IPS DF 6.9 (cell line): ENCODE data around the gene SPAG7.

Source experiments
- DNase-seq: peaks from one replicate; pipeline ENCODE4 v3.0.0-alpha.2; 2013; ENCODE audit warnings: low read depth, low spot score
- H3K27ac ChIP-seq: one replicate; pipeline ENCODE4 v1.5.1; 2013; ENCODE audit warnings: low read length, control low read depth
- H3K27me3 ChIP-seq: 2 replicates; pipeline ENCODE4 v1.6.1; 2013; ENCODE audit warnings: mild to moderate bottlenecking, low read length; ENCODE audit not compliant: control insufficient read depth, insufficient read depth
- H3K36me3 ChIP-seq: 2 replicates; pipeline ENCODE4 v1.6.1; 2013; ENCODE audit warnings: low read length; ENCODE audit not compliant: control insufficient read depth, insufficient read depth
- H3K4me1 ChIP-seq: 2 replicates; pipeline ENCODE4 v1.6.1; 2013; ENCODE audit warnings: low read length; ENCODE audit not compliant: control insufficient read depth, insufficient read depth
- H3K4me3 ChIP-seq: 2 replicates; pipeline ENCODE4 v1.5.1; 2013; ENCODE audit warnings: mild to moderate bottlenecking, low read length
- H3K9me3 ChIP-seq: 2 replicates; pipeline ENCODE4 v1.6.1; 2013; ENCODE audit warnings: low read length, inconsistent platforms; ENCODE audit not compliant: control insufficient read depth, insufficient read depth
- WGBS: extraction: QIAGEN DNeasy Blood & Tissue Kit; methylation state at CpG from one replicate; pipeline ENCODE4 v1.1.7; 2013; ENCODE audit warnings: mixed read lengths, missing lambda C conversion rate; ENCODE audit not compliant: insufficient read length, insufficient coverage; 5-methylcytosine and 5-hydroxymethylcytosine counted together

SPAG7 gene, protein sequence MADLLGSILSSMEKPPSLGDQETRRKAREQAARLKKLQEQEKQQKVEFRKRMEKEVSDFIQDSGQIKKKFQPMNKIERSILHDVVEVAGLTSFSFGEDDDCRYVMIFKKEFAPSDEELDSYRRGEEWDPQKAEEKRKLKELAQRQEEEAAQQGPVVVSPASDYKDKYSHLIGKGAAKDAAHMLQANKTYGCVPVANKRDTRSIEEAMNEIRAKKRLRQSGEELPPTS

DNA sequence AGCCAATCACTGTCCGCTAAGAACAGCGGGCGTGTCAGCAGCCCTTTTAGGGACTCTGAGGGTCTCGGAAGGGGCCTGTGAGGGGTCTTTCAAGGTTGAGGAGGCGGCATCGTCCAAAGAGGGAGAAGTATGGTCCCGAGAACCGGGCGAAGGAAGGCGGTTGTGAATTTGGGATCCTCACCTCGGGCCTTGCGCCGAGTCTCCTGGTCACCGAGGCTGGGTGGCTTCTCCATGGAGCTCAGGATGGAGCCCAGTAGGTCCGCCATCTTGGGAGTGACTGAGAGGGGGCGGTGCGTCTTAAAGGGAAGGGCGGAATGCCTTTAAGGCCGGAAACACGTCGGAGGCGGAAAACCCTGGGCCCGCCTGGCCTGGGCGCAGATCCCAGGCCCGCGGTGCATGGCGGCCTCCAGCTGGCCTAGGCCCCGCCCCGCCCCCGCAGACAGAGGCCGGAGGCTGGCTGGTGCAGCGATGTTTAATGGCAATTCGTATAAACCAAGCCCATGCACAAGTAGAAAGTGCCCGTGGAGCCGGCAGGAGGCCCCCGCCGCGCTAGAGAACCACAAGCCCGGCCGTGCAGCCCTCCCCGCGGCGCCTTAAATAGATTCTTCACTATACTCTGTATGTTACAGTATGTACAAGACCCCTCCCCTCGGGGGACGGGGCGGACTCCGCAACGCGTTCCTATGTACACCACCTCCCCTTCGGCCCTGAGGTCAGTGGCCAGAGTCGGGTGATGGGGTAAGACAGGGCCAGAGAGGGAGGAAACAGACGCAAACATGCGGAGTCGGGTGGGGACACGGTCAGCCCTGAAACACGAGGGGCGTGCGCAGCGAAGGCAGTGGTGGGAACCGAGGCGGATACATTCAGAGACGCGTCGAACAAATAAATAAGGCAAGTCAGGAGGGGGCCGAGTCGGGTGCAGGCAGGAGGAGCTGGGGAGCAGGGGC lies at the start of gene SPAG7:
SPAG7 (minus strand) TSS at position 279 of the 947 bp plus-strand sequence; CDS start at position 266, 13 bp downstream.
- WGBS: no CpG with 5 or more reads among the region's 66 CpGs
- DNase-seq: no peak
- Histone ChIP-seq H3K4me3 (peak within 1 kb of the TSS; percentile 59), H3K4me1 (0 out of 2 replicates have a peak, but pooled peaks cover 2% of the 10 kb centered on the region), H3K9me3 (no peaks in the 10 kb centered on the region), H3K27ac (peak within 1 kb of the TSS; percentile 13), H3K27me3 (no peaks in the 10 kb centered on the region), H3K36me3 (0 out of 2 replicates have a peak, but pooled peaks cover 5% of the 10 kb centered on the region)

DNA sequence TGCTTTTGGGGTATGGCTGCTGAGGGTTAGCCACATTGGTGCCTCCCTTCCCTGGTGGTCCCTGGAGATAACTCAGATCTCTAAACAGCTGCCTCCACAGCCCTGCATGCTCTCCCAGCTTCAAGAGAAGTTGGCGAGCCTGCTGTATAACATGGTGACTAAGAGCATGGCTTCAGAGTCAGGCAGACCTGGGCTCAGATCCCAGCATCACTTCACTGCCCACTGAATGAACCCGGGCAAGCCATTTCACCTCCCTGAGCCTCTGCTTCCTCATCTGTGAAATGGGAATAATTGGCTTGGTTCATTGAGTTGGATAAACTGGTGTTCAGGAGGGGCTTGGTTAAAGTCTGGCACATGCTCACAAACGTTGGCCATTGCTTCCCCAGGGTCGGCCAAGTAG lies 46.7 kb upstream of the SPAG7 start:
- peaks cover 30% of the 10 kb centered on the region for H3K36me3 ChIP-seq
- no peaks in the 10 kb centered on the region for H3K9me3 ChIP-seq
- WGBS: no CpG with 5 or more reads among the region's 4 CpGs
- no peak overlapping the region for H3K4me3 ChIP-seq
- H3K4me1 ChIP-seq: no peaks in the 10 kb centered on the region
- H3K27me3 ChIP-seq: no peaks in the 10 kb centered on the region
- DNase-seq: no peak
- H3K27ac ChIP-seq: no peak overlapping the region

DNA sequence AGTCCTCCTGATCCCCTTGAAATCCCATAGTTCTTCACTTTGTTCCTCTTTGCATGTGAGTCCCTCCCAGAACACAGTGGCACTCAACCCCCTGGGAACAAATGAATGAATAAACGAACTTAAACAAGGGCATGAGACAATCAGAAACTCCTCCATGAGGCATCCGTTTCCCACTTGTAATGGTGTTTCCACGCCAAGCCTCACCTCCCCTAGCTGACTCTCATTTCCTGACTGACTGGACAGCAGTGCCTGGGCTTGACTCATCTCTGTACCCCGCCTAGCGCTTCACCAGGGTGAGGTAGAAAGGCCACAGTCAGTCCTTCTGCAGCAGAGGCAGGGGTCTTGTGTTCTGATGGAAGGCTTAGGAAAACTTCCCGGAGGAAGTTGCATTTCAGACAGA lies 44.3 kb upstream of the SPAG7 start:
- Histone ChIP-seq H3K4me3 (no peak overlapping the region), H3K27ac (no peak overlapping the region), H3K36me3 (peaks cover 31% of the 10 kb centered on the region), H3K9me3 (no peaks in the 10 kb centered on the region), H3K4me1 (no peaks in the 10 kb centered on the region), H3K27me3 (no peaks in the 10 kb centered on the region)
- WGBS: no CpG with 5 or more reads among the region's 6 CpGs
- DNase-seq: no peak

DNA sequence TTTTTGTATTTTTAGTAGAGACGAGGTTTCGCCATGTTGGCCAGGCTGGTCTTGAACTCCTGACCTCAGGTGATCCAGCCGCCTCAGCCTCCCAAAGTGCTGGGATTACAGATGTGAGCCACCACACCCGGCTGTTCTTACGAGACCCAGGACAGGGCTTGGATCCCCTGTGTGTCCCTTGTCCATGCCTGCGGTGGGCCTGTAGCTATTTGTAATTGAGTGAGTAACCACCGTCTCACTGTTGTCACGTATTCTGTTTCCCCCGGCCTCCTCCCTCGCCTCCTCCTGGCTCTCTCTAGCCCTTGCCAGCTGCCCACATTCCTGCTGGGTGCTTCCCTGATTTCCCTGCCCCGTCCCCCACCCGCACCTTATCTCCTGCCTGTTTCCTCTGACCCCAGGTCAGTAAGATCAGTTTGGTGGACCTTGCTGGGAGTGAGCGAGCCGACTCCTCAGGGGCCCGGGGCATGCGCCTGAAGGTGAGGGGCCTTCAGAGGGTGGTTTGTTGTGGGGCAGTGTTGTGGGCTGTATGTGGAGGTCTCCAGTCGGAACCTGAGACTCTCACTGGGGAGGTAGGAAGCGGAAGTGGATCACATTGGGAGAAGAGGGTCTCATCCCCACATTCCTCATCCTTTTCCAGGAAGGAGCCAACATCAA lies 35.7 kb upstream of the SPAG7 start:
- H3K36me3 ChIP-seq: peaks cover 47% of the 10 kb centered on the region
- 0 out of 2 replicates have a peak, but pooled peaks cover 2% of the 10 kb centered on the region for H3K4me1 ChIP-seq
- no peak overlapping the region for H3K27ac ChIP-seq
- no CpG with 5 or more reads among the region's 18 CpGs for WGBS
- H3K4me3 ChIP-seq: no peak overlapping the region
- H3K9me3 ChIP-seq: no peaks in the 10 kb centered on the region
- no peaks in the 10 kb centered on the region for H3K27me3 ChIP-seq
- no peak for DNase-seq

DNA sequence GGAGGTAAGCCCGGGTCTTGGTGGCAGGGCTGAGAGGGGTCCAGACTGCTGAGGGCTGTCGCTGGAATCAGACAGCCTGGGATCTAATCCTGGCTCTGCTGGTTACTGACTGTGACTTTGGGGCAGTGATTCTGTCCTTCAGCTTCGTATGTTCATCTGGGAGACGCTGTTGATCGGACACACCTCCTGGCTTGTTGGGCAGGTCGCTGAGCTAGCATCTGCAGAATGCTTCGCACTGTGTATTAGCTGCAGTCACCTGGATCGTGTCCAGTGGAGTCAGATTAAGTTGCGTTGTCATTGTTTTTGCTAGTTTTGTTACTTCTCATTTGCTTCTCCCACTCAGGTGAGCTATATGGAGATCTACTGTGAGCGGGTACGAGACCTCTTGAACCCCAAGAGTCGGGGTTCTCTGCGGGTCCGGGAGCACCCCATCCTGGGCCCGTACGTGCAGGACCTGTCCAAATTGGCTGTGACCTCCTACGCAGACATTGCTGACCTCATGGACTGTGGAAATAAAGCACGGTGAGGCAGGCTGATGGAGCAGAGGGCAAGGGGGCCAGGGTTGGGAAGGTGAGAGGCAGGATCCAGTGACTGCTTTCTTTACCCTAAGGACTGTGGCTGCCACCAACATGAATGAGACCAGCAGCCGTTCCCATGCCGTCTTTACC lies 34.6 kb upstream of the SPAG7 start:
- 0 out of 2 replicates have a peak, but pooled peaks cover 2% of the 10 kb centered on the region for H3K4me1 ChIP-seq
- H3K27ac ChIP-seq: no peak overlapping the region
- no peaks in the 10 kb centered on the region for H3K9me3 ChIP-seq
- no CpG with 5 or more reads among the region's 20 CpGs for WGBS
- no peak overlapping the region for H3K4me3 ChIP-seq
- H3K27me3 ChIP-seq: no peaks in the 10 kb centered on the region
- DNase-seq: no peak
- H3K36me3 ChIP-seq: peaks cover 44% of the 10 kb centered on the region

DNA sequence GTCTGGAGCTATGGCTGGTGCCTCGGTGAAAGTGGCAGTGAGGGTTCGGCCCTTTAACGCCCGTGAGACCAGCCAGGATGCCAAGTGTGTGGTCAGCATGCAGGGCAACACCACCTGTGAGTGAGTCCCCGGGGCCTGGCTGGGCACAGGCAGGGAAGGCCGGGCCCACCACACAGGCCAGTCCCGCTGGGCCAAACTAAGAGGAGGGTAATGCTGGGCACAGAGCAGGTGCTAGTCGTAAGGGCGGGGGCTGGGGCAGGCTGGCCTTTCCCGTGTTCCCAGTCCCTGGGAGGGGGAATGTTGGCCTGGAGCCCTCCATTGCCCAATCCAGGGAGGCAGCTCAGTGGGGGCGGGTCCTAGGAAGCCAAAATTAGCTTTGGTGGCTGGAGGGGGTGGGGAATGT lies 32.6 kb upstream of the SPAG7 start:
- H3K9me3 ChIP-seq: no peaks in the 10 kb centered on the region
- no peak for DNase-seq
- H3K4me1 ChIP-seq: 0 out of 2 replicates have a peak, but pooled peaks cover 2% of the 10 kb centered on the region
- no peaks in the 10 kb centered on the region for H3K27me3 ChIP-seq
- H3K36me3 ChIP-seq: peaks cover 37% of the 10 kb centered on the region
- no CpG with 5 or more reads among the region's 11 CpGs for WGBS
- H3K27ac ChIP-seq: no peak overlapping the region
- no peak overlapping the region for H3K4me3 ChIP-seq

DNA sequence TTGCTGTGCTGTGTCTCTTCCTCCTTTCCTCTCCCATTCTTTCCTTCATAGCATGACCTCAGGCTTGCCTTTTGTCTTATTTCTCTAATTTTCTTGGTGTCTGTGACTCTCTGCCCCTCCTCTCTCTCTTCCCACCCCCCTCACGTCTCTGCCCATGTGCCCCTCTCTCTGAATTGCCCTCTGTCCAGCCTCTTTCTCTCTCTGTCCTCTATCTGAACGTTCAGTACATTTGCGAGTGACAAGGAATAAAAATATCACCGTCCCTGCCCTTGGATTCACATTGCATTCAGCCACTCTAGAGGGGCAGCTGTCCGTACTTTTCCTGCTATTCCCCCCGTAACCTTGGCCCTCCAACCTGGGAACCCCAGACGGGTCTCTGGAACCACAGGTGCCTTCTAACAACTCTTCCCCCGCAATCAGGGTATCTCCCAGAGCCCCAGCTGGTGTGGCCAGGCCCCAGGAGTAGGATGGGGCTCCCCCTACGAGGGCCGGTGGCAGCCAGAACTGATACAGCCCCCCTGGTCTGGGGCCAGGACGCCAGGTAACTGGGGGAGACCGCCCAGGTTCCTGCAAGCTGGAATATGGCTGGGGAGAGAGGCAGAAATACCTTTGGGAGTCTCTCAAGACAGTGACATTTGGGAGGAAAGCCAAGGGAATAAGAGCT lies 31.9 kb upstream of the SPAG7 start:
- Histone ChIP-seq H3K27me3 (no peaks in the 10 kb centered on the region), H3K9me3 (no peaks in the 10 kb centered on the region), H3K27ac (no peak overlapping the region), H3K4me3 (no peak overlapping the region), H3K36me3 (peaks cover 30% of the 10 kb centered on the region), H3K4me1 (0 out of 2 replicates have a peak, but pooled peaks cover 2% of the 10 kb centered on the region)
- DNase-seq: no peak
- no CpG with 5 or more reads among the region's 12 CpGs for WGBS

DNA sequence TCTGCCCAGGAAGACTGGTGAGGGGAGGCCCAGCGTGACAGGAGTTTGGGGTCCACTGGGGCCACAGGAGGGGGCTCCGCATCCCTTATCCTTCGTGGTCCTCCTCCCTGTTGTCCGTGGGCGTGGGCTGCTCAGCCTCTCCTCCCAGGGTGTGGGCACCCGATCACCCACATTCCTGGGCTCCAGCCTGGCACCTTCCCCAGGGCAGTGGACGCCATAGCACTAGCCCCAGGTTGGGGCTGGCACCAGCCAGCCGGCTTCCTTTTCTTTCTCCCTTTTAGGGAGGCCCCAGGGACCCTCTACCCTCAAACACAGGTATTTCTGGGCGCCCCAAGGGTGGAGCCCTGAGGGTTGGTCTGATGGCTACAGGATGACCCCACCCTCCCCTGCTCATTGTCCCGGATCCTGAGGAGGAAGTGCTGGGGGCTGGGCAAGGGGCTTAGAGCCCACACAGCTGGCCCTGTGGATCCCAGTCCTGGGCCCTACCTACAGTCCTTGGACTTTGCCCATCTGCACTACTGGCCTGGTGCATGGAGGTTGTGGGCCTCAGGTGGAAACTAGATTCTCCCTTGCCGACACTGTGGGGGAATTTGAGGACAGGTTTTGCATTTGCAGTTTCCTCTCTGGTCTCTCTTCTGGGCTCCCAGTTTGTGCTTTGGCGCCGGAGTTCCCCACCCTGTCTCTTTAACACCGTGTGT lies 31.3 kb upstream of the SPAG7 start:
- no peaks in the 10 kb centered on the region for H3K9me3 ChIP-seq
- no peaks in the 10 kb centered on the region for H3K27me3 ChIP-seq
- H3K36me3 ChIP-seq: peaks cover 23% of the 10 kb centered on the region
- DNase-seq: no peak
- no CpG with 5 or more reads among the region's 14 CpGs for WGBS
- no peak overlapping the region for H3K27ac ChIP-seq
- peak overlapping the region; percentile 71 for H3K4me3 ChIP-seq
- H3K4me1 ChIP-seq: 0 out of 2 replicates have a peak, but pooled peaks cover 2% of the 10 kb centered on the region

DNA sequence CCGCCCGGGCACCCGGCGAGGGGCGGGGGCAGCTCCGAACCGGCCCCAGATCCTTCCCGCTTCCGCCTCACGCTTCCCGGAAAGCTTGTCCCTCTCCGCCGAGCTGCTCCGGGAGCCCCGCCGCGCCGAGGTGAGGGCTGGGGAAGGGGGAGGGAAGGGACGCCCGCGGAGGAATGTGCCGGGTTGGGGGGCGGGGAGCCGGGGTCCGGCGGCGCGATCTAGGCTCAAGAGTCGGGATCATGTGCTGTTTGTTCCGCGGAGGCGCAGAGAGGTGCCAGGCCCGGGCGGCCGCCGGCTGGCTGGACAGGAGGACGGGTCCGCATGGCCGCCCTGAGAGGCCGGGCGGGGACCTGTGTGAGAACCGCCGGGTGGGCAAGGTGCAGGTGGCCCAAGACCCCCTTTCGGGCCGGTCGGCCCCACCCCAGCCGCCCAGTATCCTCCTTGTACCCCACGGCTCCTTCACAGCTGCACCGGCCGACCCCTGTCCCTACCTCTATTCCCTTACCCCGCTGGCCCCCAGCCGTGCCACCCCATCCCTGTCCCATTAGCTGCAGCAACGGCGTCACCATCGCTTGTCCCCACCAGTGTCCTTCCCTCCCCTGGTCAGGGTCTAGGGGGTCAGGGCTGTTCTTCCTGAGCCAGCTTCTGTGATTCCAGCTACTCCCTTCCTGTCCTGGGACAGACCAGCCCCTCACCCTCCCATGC lies 30.6 kb upstream of the SPAG7 start:
- Histone ChIP-seq H3K27me3 (no peaks in the 10 kb centered on the region), H3K27ac (no peak overlapping the region), H3K4me1 (0 out of 2 replicates have a peak, but pooled peaks cover 2% of the 10 kb centered on the region), H3K36me3 (peaks cover 17% of the 10 kb centered on the region), H3K4me3 (peak overlapping the region; percentile 71), H3K9me3 (no peaks in the 10 kb centered on the region)
- no CpG with 5 or more reads among the region's 55 CpGs for WGBS
- DNase-seq: no peak
